ENCODE data around the gene GABRG3.

- TF ChIP-seq, protein P1, sequence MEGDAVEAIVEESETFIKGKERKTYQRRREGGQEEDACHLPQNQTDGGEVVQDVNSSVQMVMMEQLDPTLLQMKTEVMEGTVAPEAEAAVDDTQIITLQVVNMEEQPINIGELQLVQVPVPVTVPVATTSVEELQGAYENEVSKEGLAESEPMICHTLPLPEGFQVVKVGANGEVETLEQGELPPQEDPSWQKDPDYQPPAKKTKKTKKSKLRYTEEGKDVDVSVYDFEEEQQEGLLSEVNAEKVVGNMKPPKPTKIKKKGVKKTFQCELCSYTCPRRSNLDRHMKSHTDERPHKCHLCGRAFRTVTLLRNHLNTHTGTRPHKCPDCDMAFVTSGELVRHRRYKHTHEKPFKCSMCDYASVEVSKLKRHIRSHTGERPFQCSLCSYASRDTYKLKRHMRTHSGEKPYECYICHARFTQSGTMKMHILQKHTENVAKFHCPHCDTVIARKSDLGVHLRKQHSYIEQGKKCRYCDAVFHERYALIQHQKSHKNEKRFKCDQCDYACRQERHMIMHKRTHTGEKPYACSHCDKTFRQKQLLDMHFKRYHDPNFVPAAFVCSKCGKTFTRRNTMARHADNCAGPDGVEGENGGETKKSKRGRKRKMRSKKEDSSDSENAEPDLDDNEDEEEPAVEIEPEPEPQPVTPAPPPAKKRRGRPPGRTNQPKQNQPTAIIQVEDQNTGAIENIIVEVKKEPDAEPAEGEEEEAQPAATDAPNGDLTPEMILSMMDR (IDR thresholded peaks at IDR 0.05) = no peak
- no peak for TF ChIP-seq EP300 (IDR thresholded peaks at IDR 0.05)
Measured at GRCh38 chr15:27549746-27550145, 578.8 kb downstream of the GABRG3 start.
